Measurements from ENCODE around the gene ADCY2. TPM values are rescaled to one million over a fixed set of nuclear protein-coding genes. Genes with fewer than 3 reads are reported as not detected.

ADCY2 gene
- total and polyA plus RNA-seq, 2 of the 13 experiments (the other 11 are each of a cell fraction or from before 2014, with no cell fraction given) = not detected

GRCh38 chr5:7397937-7398336, 2.0 kb downstream of the ADCY2 start:
- no peaks in the 10 kb centered on the region for H4K20me1 ChIP-seq (ENCODE audit: insufficient read depth, low read length)
- no peak overlapping the region for H3K4me3 ChIP-seq (replicated peaks in 1 of 3; ENCODE audit: insufficient read depth in 1 of 3, low read depth in 2 of 3, low read length in 3 of 3)
- FAIRE-seq (no peak), ATAC-seq (no peak), DNase-seq (ENCODE audit: low spot score) (no peak)
- no peaks in the 10 kb centered on the region for H3K4me1 ChIP-seq (ENCODE audit: insufficient read depth, low read length)
- H3K27me3 ChIP-seq (ENCODE audit: control insufficient read depth in 1 of 2, insufficient read depth in 2 of 2, low read length in 2 of 2) = peaks cover 0 to 18% of the 10 kb centered on the region in 2 experiments; a peak in 3 of 5 replicates
- no peak overlapping the region for H3K27ac ChIP-seq (ENCODE audit: extremely low read length, insufficient read depth, low read length)
- no peaks in the 10 kb centered on the region for H3K79me2 ChIP-seq (ENCODE audit: insufficient read depth, low read length)
- H3K9ac ChIP-seq (ENCODE audit: insufficient read depth, low read depth, low read length) = no peak overlapping the region
- H3K4me2 ChIP-seq (ENCODE audit: low read depth, low read length) = no peak overlapping the region
- H3K36me3 ChIP-seq (replicated peaks in 1 of 2; ENCODE audit: control insufficient read depth in 1 of 2, insufficient read depth in 2 of 2, low read length in 2 of 2) = no peaks in the 10 kb centered on the region
- in situ Hi-C loops (cut with HindIII; ENCODE audit: extremely low pct_ligation_motif_present, low pct_unique_long_range_greater_than_20kb) = loop anchor here (25.0 kb wide), 1 partner anchor 586 kb away; no protein-coding TSS in a partner anchor
- no TSS peak for BruUV-seq (replicated peaks)
- no peak overlapping the region for H2AFZ ChIP-seq (ENCODE audit: low read length)
- ChIA-PET POLR2A (no interaction called here), CTCF (ENCODE audit: low intra/inter-chr PET ratio, low total read pairs) (no interaction called here)
- TF ChIP-seq FOXA1 (IDR thresholded peaks at IDR 0.05) = no peak
- TF ChIP-seq FOXA1 (CRISPR knock-in tag; IDR thresholded peaks at IDR 0.05) = no peak
- no peak for TF ChIP-seq DNMT3B (CRISPR knock-in tag; conservative IDR thresholded peaks at IDR 0.05)
- no peak for TF ChIP-seq SPEN (CRISPR knock-in tag; IDR thresholded peaks at IDR 0.05; ENCODE audit: low read depth)
- TF ChIP-seq EEA1 (CRISPR knock-in tag; IDR thresholded peaks at IDR 0.05; ENCODE audit: borderline replicate concordance) = no peak
- TF ChIP-seq ZC3H13 (CRISPR knock-in tag; IDR thresholded peaks at IDR 0.05) = no peak
- no peak for TF ChIP-seq ARHGAP35 (CRISPR knock-in tag; IDR thresholded peaks at IDR 0.05; ENCODE audit: borderline replicate concordance)
- TF ChIP-seq TSC22D2 (CRISPR knock-in tag; IDR thresholded peaks at IDR 0.05; ENCODE audit: borderline replicate concordance) = no peak
- TF ChIP-seq ZNF12 (CRISPR knock-in tag; IDR thresholded peaks at IDR 0.05) = no peak
- no peak for TF ChIP-seq PITX1 (CRISPR knock-in tag; IDR thresholded peaks at IDR 0.05)
- no peak for TF ChIP-seq ZNF251 (CRISPR knock-in tag; IDR thresholded peaks at IDR 0.05)
- TF ChIP-seq NFE2 (CRISPR knock-in tag; IDR thresholded peaks at IDR 0.05) = no peak
- TF ChIP-seq SAFB2 (CRISPR knock-in tag; IDR thresholded peaks at IDR 0.05; ENCODE audit: borderline replicate concordance, low read depth) = no peak
- TF ChIP-seq XRCC5 (optimal IDR thresholded peaks at IDR 0.05; ENCODE audit: low read length) = no peak
- no peaks in the 10 kb centered on the region for H3K9me3 ChIP-seq (ENCODE audit: low read length)
- intact Hi-C loops (cut with micrococcal nuclease; ENCODE audit: unreplicated experiment) = no loop called here
